HPDE6-E6E7 (cell line): ENCODE measurements around the gene RBM19.
"Not testable (repeated sequence)": the region's sequence is repeated elsewhere in the genome, so short reads cannot be mapped to it uniquely, and the experiment has no call there.

Source experiments
- DNase-seq: peaks from one replicate; pipeline ENCODE4 v3.0.0; 2011; ENCODE audit warnings: missing footprints; ENCODE audit errors: extremely low spot score

RBM19 gene

DNA sequence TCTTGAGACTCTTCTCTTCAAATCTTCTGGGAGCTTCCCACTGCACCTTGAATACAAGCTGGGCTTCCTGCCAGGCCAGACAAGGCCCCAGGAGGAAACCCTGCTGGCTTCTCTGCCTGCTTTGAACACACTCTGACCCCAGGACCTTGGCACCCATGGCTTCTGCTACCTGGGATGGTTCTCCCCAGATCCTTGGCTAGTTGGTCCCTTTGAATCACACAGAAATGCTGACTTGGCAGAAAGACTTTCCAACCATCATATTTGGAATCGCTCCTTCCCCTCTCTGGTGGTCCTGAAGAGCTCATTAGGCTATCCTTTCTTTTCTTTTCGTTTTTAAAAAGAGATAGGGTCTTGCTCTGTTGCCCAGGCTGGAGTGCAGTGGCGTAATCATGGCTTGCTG lies 132.7 kb downstream of the RBM19 start:
- no peak for DNase-seq

DNA sequence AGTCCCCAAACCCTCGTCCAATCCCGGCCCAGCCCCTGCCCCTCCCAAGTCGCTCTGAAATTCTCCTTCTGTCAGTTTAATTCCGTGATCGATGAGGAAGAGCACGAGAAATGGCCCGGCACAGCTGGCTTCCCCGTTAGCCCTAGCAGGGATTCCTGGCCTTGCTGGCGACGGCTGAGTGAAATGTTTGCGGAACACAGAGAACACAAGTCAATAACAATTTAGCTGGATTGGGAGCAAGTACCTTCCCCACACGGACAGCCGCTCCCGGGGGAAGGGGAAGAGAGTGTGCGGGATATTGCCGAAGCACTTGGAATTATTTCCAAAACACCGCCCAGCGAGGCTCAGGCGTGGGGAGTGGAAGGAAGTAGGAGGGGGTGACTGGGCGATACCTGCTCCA lies 134.6 kb downstream of the RBM19 start:
- DNase-seq = no peak

DNA sequence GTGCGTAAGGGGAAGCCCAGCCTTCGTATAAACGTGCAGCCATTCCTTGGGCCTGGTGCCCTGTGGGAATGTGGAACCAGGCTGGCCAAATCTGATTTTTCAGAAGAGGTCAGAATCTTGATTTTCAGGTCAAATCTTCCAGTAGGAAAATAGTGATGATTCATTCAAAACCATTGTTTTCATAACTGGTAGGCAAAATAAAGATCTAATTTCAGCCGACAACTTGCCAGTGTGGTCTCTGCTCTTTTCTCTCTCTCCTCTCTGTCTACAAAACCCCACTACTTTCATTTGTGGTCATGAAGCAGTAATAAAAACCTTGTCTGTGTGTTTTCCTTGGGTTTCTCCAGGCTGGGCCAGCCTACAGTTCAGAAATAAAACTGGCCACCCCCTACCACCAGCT lies 135.1 kb downstream of the RBM19 start:
- DNase-seq = no peak

DNA sequence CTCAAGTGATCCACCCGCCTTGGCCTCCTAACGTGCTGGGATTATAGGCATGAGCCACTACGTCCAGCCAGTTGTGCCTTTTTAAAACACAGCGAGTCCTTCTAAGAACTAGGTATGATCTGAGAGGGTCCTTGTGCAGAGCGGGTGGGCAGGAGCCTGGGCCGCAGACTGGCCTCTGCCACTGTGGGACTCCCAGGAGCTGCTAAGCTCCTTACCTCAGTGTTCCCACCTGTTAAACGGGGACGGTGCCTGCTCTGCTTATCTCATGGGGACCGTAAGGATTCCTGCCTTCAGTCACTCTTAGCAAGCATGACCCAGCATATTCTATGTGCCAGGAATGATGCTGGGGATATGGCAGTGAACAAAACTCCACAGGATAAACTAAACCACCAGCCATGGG lies 136.9 kb downstream of the RBM19 start:
- no peak for DNase-seq

DNA sequence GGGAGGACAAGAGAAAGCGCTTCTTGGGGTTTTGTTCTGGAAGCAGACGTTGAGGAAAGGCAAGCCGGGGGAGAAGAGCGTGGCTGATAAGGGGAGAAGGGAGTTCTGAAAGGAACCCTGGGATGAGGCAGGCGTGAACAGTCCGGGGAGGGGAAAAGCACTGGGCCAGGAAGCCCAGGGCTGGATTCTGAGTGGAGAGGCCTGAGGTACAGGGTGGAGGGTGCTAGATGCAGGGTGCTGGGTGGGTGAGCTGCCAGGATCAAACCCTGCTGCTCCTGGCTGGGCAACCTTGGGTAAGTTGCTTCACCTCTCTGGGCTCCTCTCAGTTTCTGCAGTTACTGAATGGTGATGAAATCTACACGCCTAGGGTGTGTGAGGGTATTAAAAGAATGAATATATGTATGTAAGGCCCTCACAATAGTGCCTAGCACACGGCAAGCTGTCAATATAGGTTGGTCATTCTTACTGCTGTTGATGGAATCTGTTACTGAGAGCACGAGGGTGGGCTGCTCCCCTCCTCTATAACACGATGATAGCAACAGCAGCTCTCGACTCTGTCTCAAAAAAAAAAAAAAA lies 138.5 kb downstream of the RBM19 start:
- no peak for DNase-seq

DNA sequence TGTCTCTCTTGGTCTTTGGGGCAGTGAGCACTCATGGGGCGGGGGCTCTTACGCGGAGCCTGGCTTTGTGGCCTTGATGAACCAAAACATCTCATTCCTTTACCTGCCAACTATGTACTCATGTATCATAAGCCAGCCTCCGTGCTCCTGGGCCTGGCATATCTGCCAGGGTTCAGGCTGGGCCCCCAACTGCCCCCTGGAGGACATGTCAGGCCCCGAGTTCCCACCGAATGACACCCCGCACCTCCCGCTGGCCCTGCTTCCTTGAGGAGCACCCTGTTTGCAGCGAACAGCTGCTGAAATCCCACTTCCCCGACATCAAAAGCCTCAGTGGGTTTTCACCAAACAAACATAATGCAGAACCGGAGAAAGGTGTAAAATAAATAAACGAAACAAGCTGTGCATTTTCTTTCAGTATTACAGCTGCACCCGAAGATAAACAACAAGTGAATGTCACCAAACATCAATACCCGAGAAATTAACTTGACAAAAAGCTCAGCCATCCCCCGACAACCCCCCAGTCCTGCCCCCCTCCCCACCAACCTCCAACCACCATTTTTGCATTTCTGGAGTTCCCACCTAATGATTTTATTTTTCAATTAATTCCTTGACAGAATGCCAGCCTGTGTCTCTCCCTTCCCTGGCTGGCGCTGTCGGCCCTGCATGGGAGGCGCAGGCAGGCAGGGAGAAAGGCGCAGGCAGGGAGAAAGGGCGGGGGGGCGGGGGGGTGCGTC lies 139.2 kb downstream of the RBM19 start:
- DNase-seq = no peak

DNA sequence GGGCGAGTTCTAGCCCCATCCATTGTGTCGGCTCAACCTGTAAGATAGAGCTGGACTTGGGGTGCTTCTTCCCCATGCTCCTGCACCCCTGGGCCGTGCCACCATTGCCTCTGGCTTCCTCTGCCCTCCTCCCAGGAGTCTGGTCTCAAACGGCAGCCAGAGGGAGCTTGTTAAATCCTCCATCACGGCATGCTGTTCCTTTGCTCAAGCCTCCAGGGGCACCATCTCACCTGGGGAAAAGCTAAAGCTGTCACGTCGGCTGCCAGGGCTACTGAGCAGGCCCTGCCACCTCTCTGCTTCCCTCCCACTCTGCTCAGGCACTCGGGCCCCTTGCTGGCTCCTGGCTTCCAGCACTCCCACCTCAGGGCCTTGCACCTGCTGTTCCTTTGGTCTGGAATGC lies 140.4 kb downstream of the RBM19 start:
- DNase-seq = no peak

DNA sequence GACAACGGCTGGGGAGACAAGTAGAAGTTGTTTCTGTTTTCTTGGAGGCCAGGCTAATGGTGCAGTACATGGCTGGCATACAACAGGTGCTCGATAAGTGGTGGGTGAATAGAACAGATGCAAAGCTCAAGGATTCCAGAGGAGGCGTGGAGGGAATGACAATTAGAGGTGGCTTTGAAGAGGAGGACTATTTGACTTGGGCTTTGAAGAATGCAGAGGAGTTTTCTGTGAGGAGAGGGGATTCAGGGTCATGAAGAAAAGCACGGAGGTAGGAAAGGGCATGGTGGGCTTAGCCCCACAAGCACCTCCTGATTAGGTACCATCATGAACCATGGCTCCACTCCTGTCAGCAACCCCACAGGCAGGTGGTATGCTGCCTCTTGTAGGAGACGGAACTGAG lies 142.3 kb downstream of the RBM19 start:
- no peak for DNase-seq

DNA sequence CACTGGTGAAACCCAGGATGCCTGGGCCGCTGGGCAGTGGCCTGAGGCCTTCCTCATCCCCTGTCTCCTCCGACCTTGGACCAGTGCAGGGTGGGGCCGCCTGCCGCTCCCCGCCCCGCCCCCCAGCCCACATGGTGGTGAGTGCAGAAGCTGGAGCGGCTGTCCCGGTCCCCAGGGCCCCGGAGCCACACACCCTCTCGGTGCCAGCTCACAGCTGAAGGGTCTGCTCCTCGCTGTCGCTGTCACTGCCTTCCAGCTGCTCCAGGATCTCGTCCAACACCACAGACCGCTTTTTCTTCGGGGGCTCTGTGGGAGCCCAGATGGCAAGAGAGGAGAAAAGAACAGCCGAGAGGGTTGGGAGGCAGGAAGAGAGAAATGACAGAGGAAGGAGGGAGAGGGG lies 143.1 kb downstream of the RBM19 start:
- no peak for DNase-seq

DNA sequence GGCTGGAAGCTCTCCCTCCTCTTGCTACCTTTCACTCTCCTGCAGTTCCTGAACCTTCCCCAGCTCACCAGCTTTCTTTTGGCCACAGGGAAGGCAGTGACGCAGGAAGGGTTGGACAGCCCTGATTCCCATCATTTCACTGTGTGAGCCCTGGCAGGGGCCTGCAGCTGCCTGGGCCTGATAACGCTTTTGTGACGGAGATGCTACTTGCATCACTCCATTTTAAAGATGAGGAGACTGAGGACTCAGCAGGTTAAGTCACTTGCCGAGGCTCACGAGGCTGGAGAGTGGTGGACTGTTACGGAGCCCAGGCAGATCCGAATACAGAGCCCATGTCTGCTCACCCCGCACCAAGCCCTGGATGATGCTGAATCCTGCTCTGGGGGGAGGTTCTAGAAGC lies 145.3 kb downstream of the RBM19 start:
- no peak for DNase-seq

DNA sequence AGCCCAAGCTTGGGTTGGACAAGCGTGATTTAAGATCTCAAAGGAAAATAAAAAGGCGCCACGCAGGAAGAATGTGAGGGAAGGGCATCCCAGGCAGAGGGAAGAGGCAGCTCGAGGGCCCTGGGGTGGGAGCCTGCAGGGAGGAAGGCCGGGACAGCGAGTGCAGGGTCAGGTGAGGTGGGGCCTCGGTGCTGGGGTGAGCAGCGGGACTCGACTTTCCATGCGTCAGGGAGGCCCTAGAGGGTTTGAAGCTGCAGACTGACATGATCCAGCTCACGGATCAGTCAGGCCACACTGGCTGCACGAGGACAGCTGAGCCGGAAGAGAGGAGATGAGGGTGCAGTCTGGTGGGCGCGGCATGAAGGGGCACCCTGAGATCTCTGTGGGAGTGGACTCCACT lies 145.8 kb downstream of the RBM19 start:
- DNase-seq = no peak

DNA sequence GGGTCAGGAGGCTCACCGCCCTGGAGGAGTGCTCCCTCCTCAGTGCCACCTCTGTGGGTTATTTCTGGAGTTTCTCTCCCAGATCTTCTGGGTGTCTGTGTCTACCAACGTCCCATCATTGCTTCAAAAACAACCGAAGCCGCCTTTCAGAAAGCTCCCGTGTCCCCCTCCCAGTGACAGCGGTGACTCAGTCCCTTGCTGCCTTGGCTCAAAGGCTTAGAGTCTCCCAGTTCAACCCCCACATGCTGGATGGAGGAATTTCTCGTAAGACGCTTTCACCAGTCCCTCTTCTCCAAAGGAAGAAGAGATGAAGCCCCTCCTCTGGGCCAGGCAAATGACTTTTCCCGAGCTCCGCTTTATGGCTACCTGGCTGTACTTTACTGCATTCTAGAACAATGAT lies 146.6 kb downstream of the RBM19 start:
- no peak for DNase-seq

DNA sequence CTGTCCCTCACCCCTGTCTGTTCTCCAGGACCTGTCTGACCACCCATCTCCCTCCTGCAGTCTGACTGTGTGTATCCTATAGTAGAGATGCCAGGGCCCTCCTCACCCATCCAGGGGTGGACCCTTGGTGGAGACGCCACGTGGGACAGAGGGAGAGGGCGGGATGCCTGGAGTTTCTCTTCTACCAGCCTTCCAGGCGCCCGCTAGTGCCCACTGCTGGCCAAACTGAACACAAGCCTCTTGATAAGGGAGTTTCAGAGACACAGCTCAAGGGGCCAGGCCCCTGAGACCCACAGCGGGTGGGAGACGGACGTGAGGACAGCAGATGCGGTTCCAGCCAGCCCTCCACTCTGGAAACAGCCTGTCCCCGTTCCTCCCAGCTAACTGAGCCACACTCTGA lies 147.3 kb downstream of the RBM19 start:
- no peak for DNase-seq

DNA sequence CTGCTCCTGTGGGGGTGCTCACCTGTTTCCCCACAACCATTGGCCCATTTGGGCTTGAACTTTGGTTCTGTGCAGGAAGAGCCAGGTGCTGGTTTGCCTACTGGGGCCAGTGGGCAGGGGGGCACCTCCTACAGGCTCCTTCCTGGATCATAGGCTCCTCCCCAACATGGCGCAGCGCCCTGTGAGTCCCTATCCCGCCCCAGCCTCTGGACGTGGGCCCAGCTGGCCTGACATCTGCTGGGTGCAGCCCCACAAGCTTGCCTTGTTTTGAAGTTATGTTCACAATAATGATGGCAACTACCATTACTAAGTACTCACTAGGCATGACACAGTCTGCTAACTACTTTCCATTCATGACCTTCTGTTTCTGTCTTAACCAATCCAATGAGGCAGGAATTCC lies 147.8 kb downstream of the RBM19 start:
- no peak for DNase-seq

DNA sequence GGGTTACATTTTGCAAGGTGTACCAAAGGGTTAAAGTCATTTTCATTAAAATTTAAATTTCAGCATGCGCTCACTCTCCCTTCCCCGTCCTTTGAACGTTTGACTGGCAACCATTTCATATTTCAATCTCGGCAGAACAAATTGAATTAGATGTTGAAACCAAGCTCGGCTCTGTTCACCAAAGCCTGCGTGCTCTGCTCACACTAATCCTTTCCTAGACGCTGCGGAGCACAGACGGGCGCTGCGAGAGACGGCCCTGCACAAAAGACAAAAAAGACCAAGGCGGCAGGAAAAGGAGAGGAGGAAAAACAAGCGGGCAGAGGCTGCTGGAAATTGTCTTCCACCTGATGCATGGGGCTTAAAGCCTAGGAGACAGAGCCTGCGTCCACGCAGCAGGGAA lies 149.3 kb downstream of the RBM19 start:
- no peak for DNase-seq

DNA sequence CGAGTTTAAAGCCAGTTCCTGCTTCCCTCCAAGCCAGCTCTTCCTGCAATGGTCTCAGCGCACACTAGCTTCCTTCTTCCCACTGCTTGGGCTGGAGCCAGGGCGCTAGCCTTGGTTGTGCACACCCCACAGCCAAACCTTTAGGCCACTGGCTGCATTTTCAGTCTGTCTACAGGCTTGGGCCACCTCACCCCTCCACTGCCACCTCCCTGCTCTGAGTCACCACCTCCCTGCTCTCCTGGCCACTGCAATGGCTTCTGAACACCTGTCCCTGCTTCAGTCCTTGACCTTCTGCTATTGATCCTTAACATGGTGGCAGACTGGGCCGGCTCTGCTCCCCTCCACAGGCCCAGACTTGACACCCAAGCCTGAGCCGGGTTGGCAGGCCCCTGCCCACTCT lies 151.1 kb downstream of the RBM19 start:
- no peak for DNase-seq

DNA sequence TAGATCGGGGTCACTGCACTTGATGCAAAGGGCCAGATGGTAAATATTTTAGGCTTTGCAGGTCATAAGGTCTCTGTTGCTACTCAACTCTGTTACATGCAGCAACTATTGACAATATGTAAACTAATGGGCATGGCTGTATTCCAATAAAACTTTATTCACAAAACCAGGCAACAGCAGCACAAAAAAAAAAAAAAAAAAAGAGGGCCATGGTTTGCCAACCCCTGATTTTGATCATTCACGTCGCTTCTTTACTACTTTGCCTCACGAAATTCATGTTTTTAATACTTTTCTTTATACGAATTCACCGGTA lies 152.9 kb downstream of the RBM19 start:
- no peak for DNase-seq

DNA sequence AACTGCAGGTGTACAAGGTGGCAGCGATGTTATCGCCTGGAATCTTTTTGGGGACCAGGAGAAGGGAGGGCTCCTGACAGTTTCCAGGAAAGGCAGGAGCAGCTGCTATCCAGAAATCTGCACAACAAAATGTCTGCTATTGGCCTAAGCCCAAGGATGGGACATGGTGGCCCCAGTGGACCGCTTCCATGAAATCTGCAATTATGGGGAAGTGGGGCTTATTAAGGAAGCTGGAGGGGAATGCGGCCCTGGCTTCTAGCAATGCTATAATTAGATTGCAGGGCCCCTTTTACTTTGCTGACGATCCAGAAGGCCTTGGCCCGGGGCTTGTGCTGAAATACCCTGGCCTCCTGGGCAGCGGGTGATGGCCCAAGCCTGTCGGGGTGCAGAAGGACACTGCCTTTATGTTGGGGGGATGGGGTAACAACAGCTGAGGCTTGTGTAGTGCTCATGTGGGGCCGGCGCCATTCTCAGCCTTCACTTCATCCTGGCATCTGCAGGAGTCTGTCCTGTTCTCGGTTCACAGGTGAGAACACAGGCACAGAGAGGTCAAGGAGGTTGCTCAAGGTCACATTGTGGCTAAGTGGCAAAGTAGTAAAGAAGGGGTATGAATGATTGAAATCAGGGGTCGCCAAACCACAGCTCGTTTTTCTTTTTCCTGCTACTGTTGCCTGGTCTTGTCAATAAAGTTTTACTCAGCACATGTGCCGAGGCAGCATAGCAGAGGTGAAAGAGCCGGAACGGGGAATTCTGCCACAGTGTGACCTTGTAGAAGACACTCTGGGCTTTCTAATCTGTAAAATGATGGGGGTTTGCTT lies 153.5 kb downstream of the RBM19 start:
- DNase-seq = no peak

DNA sequence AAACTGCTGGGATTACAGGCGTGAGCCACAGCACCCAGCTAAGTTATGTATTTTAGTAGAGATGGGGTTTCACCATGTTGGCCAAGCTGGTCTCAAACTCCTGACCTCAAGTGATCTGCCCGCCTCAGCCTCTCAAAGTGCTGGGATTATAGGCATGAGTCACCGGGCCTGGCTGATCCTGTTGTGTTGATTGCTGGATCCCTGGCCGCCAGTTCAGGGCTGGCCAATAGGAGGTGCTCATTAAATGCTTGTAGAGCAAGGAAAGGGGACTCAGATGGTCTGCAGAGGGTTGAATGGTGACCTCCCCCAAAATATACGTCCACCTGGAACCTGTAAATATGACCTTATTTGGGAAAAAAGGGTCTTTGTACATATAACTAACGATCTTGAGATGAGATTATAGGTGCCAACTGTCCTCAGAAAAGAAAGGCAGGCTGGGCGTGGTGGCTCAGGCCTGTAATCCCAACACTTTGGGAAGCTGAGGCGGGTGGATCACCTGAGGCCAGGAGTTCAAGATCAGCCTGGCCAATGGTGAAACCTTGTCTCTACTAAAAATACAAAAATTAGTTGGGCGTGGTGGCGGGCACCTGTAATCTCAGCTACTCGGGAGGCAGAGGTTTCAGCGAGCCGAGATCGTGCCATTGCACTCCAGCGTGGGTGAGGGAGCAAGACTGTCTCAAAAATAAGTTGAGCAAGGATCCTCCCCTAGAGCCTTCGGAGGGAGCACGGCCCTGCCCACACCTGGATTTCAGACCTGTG lies 156.5 kb downstream of the RBM19 start:
- DNase-seq = not testable (repeated sequence)

DNA sequence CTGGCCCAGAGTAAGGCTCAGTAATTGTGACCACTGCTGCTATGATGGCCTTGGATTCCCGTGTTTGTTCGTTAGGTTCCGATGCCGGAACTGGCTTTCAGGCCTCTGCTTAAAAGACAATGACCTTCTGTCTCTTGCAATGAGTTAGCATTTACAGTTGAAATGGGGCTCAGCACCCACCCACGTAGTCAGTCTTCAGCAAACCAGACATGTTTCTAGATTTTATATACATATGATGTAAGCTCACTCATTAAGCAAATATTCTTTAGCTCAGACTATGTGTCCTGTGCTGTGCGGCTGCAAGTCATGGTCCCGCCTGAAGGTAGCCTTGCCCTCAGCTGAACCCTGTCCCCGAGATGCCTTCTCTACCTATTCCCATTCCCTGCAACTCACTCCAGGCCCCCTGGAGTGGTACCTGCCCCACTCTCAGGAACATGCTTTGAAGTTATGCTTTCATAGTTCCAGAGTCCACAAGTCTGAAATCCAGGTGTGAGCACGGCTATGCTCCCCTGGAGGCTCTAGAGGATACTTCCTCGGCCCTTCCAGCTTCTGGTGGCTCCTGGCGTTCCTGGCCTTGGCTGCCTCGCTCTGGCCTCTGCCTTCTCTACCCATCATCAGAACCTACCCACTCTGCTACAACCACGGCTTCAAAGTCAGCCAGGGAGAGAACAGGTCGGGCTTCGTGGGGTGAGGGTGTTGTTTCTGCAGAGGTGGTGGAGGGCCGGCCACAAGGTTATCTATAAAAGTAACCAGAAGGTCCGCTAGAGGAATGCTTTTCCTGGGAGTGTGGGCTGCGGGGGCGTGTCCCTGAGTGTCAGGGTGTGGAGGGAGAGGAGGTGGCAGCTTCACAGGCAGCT lies 157.8 kb downstream of the RBM19 start:
- no peak for DNase-seq

DNA sequence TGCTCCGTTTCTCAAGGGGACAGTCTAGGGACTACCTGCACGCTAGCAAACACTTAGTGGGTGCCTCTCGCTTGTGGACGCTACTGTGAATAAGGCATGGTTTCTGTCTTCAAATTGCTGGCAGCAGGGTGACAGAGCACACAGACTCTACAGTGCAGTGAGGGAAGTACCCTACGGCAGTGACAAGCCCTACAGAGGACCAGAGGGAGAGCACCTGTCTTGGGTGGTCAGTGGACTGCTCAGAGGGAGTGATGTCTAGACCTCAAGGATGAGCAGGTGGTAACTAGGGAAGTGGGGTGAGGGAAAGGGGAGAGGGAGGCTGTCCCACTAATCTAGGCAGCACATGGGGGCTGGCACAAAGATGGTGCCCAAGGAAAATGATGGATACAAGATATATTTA lies 160.5 kb downstream of the RBM19 start:
- no peak for DNase-seq
